Colon (tissue), 2 donors: ENCODE data around the gene ZNF821.
"Not testable (repeated sequence)": the region's sequence is repeated elsewhere in the genome, so short reads cannot be mapped to it uniquely, and the experiment has no call there.

Experiments
- FAIRE-seq: peaks from 2 replicates; lab custom pipeline; 2012; peaks lifted over from hg19 to GRCh38; lab: Jason Lieb, UNC
- donor health status: control.
- donor health status: control.

The ZNF821 gene

DNA sequence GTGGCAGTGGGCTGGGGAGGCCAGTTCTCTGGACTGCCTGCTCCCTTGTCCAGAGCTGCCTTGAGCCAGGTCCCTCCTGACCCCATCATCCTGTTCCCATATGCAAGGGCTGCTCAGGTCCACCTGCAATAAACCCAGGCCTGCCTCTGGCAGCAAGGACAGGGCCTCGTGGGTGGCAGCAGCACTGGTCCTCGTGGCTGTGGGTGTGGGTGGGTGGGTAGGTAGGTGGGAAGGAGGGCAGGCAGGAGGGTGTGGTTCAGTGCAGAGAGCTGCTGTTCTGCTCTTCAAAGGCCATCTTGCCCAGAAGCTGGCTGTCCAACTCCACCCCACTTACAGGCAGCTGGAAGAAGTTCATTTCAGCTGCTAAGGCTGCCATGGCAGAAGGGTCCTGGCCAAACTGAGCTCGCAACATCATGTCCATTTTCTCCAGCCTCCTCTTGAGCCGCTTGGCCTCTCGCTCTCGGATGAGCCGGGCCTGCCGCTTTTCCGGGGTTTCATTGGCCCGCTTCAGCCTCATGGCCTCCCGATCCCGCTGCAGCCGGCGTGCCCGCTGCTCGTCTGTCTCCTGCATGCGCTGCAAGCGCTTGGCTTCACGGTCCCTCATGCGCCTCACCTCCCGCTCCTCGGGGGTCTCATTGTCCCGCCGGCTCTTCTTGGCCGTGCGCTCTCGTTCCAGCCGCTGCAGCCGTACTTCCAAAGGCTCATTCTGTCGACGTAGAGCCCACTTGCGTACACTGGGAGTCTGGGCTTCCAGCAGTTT, 24.0 kb downstream of the ZNF821 start:
- FAIRE-seq: no peak

- FAIRE-seq: no peak
Measured at GRCh38 chr16:71855937-71856662, 27.9 kb downstream of the ZNF821 start.

DNA sequence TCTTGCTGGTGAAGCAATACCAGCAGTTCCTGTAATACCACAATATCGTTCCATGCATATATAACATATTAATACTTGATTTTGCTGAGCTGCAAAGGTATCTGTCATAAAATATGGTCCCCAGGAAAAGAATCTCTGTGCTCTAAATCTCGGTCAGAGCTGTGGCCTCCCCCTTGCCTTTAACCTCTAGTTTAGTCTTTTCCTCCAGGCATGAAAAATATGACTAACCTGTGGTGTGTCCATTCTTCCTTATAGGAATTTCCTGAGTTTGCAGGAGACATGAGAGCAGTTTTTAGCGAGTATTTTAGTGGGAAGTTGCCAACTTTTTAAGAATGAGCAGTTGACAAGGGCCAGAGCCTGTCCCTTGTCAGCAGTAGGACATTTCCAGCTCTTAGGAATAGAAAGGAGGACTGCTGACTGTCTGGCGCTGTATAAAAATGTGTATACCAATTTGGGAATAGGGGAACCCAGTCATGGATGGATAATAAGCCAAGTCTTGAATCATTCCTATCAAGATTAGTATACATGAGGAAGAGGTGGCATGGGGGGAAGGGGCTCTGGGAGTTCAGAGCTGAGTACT, 29.5 kb downstream of the ZNF821 start:
- no peak for FAIRE-seq

DNA sequence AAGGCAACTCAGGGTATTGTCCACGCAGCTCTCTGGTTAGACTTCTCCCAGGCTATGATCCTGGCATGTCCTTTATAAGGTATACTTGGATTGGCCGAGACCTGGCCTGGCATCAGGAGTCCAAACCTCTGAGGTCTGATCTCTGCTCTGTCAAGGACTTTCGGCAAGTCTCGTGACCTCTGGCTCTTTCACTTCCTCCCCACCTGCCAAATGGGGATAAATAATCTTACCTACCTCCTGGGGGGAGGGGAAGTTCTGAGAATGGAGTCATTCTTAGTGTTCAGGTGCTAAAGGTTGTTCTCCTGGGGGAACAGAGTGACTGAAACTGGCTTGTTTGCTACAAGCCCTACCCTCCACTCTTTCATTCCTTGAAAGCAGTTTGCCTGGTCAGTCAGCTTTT, 30.6 kb downstream of the ZNF821 start:
- no peak for FAIRE-seq

- no peak for FAIRE-seq
Measured at GRCh38 chr16:71852561-71852960, 31.4 kb downstream of the ZNF821 start.

GRCh38 chr16:71852158-71852557, 31.8 kb downstream of the ZNF821 start:
- no peak for FAIRE-seq

DNA sequence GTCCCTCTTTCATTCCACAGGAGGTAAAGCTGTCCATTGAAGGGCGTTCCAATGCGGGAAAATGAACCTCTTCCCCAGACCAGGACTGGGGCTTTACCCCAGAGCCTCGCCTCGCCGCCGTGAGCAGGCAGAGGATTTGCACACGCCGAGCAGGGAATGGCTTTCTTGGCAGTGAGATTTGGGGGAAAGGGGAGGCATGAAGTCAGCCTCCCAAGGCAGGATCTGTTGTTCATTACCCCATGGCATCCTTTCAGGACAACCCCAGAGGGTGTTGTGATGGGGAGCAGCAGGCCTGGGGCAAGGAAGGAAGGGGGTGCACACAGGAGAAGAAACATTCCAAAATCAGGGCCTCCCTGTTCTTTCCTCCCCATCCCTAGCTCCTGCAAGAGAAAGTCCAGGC, 32.2 kb downstream of the ZNF821 start:
- FAIRE-seq: no peak

DNA sequence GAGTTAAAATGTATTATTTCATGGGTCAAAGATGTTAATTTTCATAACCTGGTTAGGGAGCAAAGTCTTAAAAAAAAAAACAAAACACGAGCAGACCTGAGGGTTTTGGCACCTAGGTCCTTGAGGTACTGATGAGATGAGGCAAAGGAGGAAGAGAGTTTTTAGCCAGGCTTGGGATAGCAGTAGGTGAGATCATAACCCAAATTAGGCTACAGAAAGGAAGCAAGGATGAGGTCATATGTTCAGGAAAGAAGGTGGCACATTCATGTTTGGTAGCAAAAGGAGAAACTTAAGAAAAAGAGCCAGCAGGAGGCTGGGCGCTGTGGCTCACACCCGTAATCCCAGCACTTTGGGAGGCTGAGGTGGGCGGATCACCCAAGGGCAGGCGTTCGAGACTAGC, 35.4 kb downstream of the ZNF821 start:
- FAIRE-seq: no peak

DNA sequence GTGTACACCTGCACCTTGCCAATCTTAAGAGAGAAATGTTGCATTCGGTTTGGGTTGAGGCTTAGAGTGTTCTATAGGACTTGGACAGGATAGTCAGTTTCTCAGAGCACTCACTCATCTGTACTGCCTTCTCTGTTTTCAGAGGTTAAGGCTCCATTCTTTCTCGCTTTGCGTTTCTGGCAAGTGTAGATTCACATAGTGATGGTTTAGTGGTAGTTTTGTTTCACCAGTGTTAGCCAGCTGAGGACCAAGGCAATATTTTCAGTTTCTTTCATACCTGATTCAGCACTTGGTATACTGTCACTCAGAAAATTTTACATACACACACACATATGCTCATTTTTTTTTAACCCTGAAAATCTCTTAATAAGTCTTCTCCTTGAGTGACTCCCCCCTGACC, 36.9 kb downstream of the ZNF821 start:
- no peak for FAIRE-seq

GRCh38 chr16:71846431-71846830, 37.6 kb downstream of the ZNF821 start:
- no peak for FAIRE-seq

DNA sequence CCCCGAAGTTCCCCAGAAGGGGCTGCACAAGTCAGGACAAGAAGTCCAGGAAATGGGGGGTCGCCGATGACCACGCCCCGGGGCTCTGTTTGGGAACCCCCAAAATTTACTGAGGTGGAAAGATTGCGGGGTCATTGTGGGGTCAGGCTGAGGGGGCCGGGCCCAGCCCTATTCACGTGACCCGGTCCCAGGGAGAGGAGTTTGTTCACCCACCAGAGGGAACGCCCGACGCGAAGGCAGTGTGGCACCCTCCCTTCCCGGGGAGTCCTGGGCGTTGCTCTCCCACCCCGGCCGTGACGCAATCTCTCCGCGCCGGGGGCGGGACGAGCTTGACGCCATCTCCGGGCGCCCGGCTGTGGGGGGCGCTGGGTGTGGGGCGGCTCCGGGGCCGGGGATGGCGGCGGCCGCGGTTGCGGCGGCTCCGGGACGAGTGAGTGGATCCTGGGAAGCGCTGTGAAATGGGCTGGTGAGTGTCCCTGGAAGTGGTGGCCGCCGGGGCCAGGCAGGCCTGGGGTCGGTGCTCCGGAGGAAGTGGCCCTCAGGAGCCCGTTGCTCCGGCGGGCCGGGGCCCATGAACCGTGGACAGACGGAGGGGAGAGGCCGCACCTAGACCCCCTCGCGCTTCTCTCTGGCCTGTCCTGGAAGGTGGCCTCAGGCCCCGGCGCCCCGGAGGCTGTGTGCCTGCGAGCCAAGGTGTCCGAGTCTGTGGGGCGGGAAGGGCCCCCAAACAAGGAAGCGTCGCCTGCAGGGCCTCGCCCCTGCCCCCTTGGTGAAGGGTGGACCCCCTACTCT, 38.1 kb downstream of the ZNF821 start, which contains the start of gene ATXN1L:
ATXN1L (plus strand) TSS at position 338 of the 792 bp plus-strand sequence. CDS start 3,765 bp downstream, outside the sequence.
- FAIRE-seq: no peak

DNA sequence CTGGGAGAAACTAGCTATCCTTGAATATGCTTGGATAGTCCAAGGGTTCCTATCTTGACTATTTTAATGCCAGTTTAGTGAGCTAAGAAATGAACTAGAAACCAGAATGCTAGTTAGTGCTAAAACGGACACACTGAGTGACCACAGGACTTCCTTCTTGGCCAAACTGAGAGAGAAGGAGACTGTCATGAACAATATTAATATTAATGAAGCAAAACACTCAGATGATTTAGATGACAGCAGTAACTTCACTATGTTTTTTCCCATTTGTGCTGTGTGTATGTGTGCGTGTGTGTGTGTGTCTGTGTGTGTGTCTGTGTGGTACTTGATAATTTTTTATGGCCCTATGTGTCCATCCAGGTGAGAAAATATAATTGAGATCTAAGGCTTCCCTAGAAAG, 40.4 kb downstream of the ZNF821 start:
- no peak for FAIRE-seq

DNA sequence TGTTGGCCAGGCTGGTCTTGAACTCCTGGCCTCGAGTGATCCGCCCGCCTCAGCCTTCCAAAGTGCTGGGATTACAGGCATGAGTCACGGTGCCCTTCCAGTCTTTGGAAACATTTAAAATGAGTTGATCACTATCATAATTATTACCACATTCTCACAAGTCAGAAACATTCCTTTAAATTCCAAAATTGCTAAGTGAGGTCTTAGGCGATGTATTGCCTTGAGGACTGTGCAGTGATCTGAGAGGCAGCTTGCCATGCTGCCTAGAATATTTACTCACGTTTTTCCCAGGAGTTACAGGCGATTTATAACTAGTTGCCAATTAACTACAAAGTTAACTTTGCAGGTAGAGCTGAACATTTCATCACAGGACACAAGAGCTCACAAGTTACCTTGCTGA, 43.9 kb downstream of the ZNF821 start:
- no peak for FAIRE-seq

DNA sequence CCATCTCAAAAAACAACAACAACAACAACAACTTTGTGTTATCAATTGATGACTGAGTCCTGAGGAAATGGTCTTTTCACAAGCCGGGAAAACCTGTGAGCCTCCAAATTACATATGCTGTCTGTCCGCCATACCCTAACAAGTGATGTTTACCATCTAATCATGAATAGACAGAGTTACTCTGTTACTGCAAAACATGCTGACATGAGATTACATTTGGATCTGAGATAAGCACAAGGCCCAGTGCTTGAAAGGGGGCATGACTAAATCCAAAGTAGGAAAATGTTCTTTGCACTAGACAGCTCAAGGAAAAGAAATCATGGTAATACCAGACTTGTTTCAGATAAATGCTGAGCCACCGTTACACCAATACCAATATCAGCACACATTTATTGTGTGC, 46.8 kb downstream of the ZNF821 start:
- FAIRE-seq: no peak

GRCh38 chr16:71834291-71834690, 49.7 kb downstream of the ZNF821 start:
- no peak for FAIRE-seq

- FAIRE-seq: not testable (repeated sequence)
Measured at GRCh38 chr16:71832112-71832511, 51.9 kb downstream of the ZNF821 start.

DNA sequence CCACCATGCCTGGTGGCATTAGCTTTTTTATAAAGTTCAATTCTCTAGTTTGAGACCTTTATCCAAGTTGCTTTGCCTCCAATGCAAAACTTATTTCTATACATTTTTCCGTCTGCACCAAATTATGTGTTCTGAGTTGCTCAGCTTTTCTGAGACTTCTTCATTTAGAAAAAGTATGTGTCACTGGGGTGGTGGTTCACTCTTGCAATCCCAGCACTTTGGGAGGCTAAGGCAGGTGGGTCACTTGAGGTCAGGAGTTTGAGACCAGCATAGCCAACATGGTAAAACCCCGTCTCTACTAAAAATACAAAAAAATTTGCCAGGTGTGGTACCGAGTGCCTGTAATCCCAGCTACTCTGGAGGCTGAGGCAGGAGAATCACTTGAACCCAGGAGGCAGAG, 52.3 kb downstream of the ZNF821 start:
- not testable (repeated sequence) for FAIRE-seq

GRCh38 chr16:71830359-71830758, 53.6 kb downstream of the ZNF821 start:
- FAIRE-seq: no peak

GRCh38 chr16:71826533-71827017, 57.4 kb downstream of the ZNF821 start:
- FAIRE-seq: no peak

GRCh38 chr16:71817155-71817500, 66.9 kb downstream of the ZNF821 start:
- FAIRE-seq: not testable (repeated sequence)

DNA sequence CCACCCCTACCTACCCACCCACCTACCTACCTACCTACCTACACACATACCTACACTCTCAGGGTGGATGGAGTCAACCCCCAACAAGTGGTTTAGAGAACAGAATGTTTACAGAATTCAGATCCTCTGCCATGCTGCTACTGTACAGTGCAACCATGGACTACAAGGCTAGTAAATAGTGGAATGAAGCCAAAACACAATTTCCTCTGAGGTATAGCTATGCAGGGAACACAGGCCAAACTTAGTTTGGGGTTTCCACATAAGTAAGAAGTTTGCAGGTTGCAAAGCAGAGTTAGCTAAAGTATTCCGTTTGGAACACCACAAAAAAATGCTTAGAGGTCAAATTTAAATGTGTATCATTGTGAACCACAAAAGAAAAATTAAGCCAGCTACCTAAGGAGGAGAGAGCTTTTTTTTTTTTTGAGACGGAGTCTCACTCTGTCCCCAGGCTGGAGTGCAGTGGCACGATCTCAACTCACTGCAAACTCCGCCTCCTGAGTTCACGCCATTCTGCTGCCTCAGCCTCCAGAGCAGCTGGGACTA, 72.7 kb downstream of the ZNF821 start:
- no peak for FAIRE-seq

GRCh38 chr16:71810155-71810530, 73.8 kb downstream of the ZNF821 start:
- FAIRE-seq: not testable (repeated sequence)
